Endometrial microvascular endothelial cells (primary cell): ENCODE results near the gene VTI1A. TPM values are rescaled to one million over a fixed set of nuclear protein-coding genes. Genes with fewer than 3 reads are reported as not detected.
"Not testable (repeated sequence)": the region's sequence is repeated elsewhere in the genome, so short reads cannot be mapped to it uniquely, and the experiment has no call there.

Experiments used
- in situ Hi-C: cut with HindIII; loops from 2 replicates; pipeline ENCODE4 v1.10.0; 2017; ENCODE audit warnings: low sequenced_read_pairs, low pct_unique_long_range_greater_than_20kb; ENCODE audit errors: inconsistent ontology term
- total RNA-seq: library from RNA; depleted of rRNA; stranded (reverse); fragments of >200 nt; gene quantifications from one replicate; pipeline ENCODE4 v1.2.3, GENCODE V29; 2015; ENCODE audit errors: inconsistent ontology term

VTI1A gene
- 40.9 TPM for total RNA-seq

- in situ Hi-C loops, result no loop called here
Observed at GRCh38 chr10:112446855-112447619, at the start of gene VTI1A, which contains the start of gene ZDHHC6. TSS of gene VTI1A (plus strand) at chr10:112447215. CDS start at chr10:112447374, 159 bp downstream. TSS of gene ZDHHC6 (minus strand) at chr10:112446914. CDS start at chr10:112445436, 1,478 bp downstream.

GRCh38 chr10:112397592-112397991 lies 49.4 kb upstream of the VTI1A start:
- in situ Hi-C loops, result no loop called here

- in situ Hi-C loops, result no loop called here
Observed at GRCh38 chr10:112402917-112403316, 44.1 kb upstream of the VTI1A start.

GRCh38 chr10:112404617-112405016 lies 42.4 kb upstream of the VTI1A start:
- in situ Hi-C loops, result no loop called here

GRCh38 chr10:112406806-112407205 lies 40.2 kb upstream of the VTI1A start:
- in situ Hi-C loops, result not testable (repeated sequence)

GRCh38 chr10:112407696-112408095 lies 39.3 kb upstream of the VTI1A start:
- in situ Hi-C loops, result no loop called here

- in situ Hi-C loops, result no loop called here
Observed at GRCh38 chr10:112409299-112409698, 37.7 kb upstream of the VTI1A start.

GRCh38 chr10:112409755-112410154 lies 37.3 kb upstream of the VTI1A start:
- in situ Hi-C loops, result no loop called here

GRCh38 chr10:112412696-112413095 lies 34.3 kb upstream of the VTI1A start:
- in situ Hi-C loops, result no loop called here

- in situ Hi-C loops, result no loop called here
Observed at GRCh38 chr10:112421731-112422130, 25.3 kb upstream of the VTI1A start.

- in situ Hi-C loops, result no loop called here
Observed at GRCh38 chr10:112424651-112425050, 22.4 kb upstream of the VTI1A start.

GRCh38 chr10:112426111-112426510 lies 20.9 kb upstream of the VTI1A start:
- in situ Hi-C loops, result no loop called here

- in situ Hi-C loops, result no loop called here
Observed at GRCh38 chr10:112429147-112429546, 17.9 kb upstream of the VTI1A start.

- in situ Hi-C loops, result no loop called here
Observed at GRCh38 chr10:112429654-112430230, 17.3 kb upstream of the VTI1A start.

GRCh38 chr10:112433136-112433535 lies 13.9 kb upstream of the VTI1A start:
- in situ Hi-C loops, result no loop called here

GRCh38 chr10:112434988-112435619 lies 11.9 kb upstream of the VTI1A start:
- in situ Hi-C loops, result no loop called here

GRCh38 chr10:112438356-112438755 lies 8.7 kb upstream of the VTI1A start:
- in situ Hi-C loops, result no loop called here

- in situ Hi-C loops, result no loop called here
Observed at GRCh38 chr10:112441520-112441919, 5.5 kb upstream of the VTI1A start.

GRCh38 chr10:112442063-112442462 lies 5.0 kb upstream of the VTI1A start:
- in situ Hi-C loops, result no loop called here
